ENCODE data around the gene BTBD9.

The BTBD9 gene

GRCh38 chr6:38566295-38567030 is 73.3 kb downstream of the BTBD9 start:
- no peak for TF ChIP-seq CTCF (IDR thresholded peaks at IDR 0.05)

- TF ChIP-seq CTCF (IDR thresholded peaks at IDR 0.05), result no peak
These were observed 75.4 kb downstream of the BTBD9 start for GRCh38 chr6:38564301-38564700.

DNA sequence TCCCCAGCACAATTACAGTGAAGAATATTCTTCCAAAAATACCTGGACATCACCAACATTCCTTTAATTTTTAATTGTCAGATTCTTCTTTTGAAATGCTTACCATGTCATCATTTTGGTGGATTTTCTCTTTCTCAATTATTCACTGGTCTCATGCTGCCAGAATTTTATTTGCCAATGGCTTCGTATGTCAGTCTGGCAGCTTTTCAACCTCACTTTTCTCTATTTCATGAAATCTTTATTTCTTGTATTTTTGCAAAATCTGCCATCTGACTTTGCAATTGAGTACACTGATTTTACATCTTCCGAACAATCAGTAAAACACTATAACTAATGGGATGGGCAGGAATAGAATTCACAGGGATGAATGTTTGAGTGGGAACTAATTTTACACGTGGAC is 84.1 kb downstream of the BTBD9 start:
- TF ChIP-seq CTCF (IDR thresholded peaks at IDR 0.05), result no peak

GRCh38 chr6:38554700-38555413 is 84.9 kb downstream of the BTBD9 start:
- no peak for TF ChIP-seq CTCF (IDR thresholded peaks at IDR 0.05)

GRCh38 chr6:38554014-38554413 is 85.7 kb downstream of the BTBD9 start:
- no peak for TF ChIP-seq CTCF (IDR thresholded peaks at IDR 0.05)

DNA sequence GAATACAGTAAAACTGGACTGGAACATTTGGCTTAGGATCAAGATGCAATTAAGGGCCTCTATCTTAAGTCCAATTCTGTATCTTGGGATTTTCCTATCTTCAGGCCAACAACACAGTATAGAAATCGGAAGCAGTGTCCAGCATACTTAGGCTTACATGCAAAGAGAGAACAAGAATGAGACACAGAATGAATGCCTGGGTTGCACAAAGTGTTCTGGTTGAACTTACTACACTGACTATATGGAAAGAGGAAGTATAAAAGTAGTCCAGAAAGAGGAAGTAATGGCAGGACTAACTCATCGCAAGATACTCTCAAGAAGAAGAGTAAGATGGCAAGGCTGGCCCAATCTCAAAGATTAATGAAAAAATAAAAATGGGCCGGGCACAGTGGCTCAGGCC is 87.6 kb downstream of the BTBD9 start:
- no peak for TF ChIP-seq CTCF (IDR thresholded peaks at IDR 0.05)

DNA sequence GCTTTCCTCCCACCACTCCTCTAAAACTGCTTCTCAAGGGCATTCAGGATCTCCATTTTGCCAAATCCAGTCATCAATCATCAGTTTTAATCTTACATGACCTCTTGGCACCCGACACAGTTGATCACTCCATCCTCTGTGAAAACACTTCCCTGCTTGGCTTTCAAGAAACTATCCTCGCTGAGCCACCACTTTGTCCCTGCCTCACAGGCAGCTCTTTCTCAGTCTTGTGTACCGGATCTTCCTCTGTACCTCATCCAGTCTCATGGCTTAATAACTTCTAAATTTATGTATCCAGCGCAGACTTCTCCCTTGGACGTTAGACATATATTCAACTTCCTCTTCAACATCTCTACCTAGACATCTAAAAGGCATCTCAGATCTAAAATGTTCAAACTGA is 89.9 kb downstream of the BTBD9 start:
- TF ChIP-seq CTCF (IDR thresholded peaks at IDR 0.05), result no peak
